IMR-90 (cell line): ENCODE data around the gene LGMN. TPM values are rescaled to one million over a fixed set of nuclear protein-coding genes. Genes with fewer than 3 reads are reported as not detected.

Experiments used
- ATAC-seq: fragments of 200-7000 bp; cut with Tn5 transposase; 2 replicates; pipeline ENCODE4 v1.9.1; 2020; ENCODE audit warnings: low read depth, mild to moderate bottlenecking, moderate library complexity
- BruUV-seq: library from RNA; stranded (reverse); fragments of 400-500 nt; replicated peaks from 2 replicates; lab custom pipeline; 2021; lab: Mats Ljungman, UMichigan
- CTCF ChIA-PET: fragments of 300-600 bp; formaldehyde crosslinking; extraction: SDS; loops from one replicate; lab custom pipeline; 2021; ENCODE audit warnings: antibody characterized with exemption; lab: Yijun Ruan, JAX
- POLR2A ChIA-PET: fragments of 300-600 bp; sonication (Branson Sonifier 250); formaldehyde crosslinking; loops from one replicate; lab custom pipeline; 2022; ENCODE audit warnings: antibody characterized with exemption; ENCODE audit not compliant: unreplicated experiment; lab: Charles Lee
- DNase-seq: peaks from one replicate; pipeline ENCODE4 v3.0.0; 2013
- H2AFZ ChIP-seq: replicated peaks from 2 replicates; pipeline ENCODE3; 2013; ENCODE audit warnings: low read length, mild to moderate bottlenecking; ENCODE audit not compliant: poor library complexity
- H2AK5ac ChIP-seq: 2 replicates; pipeline ENCODE4 v1.6.1; 2013; ENCODE audit warnings: low read depth, low read length, inconsistent platforms
- H2AK9ac ChIP-seq: replicated peaks from 2 replicates; pipeline ENCODE3; 2013; ENCODE audit warnings: mild to moderate bottlenecking, low read depth, low read length, moderate library complexity; ENCODE audit not compliant: poor library complexity
- H2BK120ac ChIP-seq: 2 replicates; pipeline ENCODE4 v1.6.1; 2013; ENCODE audit warnings: low read depth, low read length, inconsistent platforms
- H2BK15ac ChIP-seq: 3 replicates; pipeline ENCODE4 v1.6.1; 2013; ENCODE audit warnings: low read depth, low read length, inconsistent platforms
- H2BK20ac ChIP-seq: 2 replicates; pipeline ENCODE4 v1.6.1; 2013; ENCODE audit warnings: low read depth, mild to moderate bottlenecking, inconsistent platforms, low read length, moderate library complexity
- H2BK5ac ChIP-seq: 2 replicates; pipeline ENCODE4 v1.6.1; 2013; ENCODE audit warnings: mild to moderate bottlenecking, low read depth, low read length, inconsistent platforms; ENCODE audit not compliant: poor library complexity, severe bottlenecking
- H3K14ac ChIP-seq: replicated peaks from 2 replicates; pipeline ENCODE4 v1.6.1; 2013; ENCODE audit warnings: low read depth, low read length, inconsistent platforms
- H3K18ac ChIP-seq: 2 replicates; pipeline ENCODE4 v1.6.1; 2013; ENCODE audit warnings: low read depth, low read length, control low read depth
- H3K23ac ChIP-seq: 2 replicates; pipeline ENCODE4 v1.6.1; 2013; ENCODE audit warnings: low read depth, low read length, inconsistent platforms
- H3K27ac ChIP-seq: 2 replicates; pipeline ENCODE4 v1.5.1; 2013; ENCODE audit warnings: mild to moderate bottlenecking, control low read depth, low read length; ENCODE audit not compliant: insufficient read depth
- H3K27me3 ChIP-seq: 2 replicates; pipeline ENCODE4 v1.6.1; 2013; ENCODE audit warnings: low read length; ENCODE audit not compliant: control insufficient read depth, insufficient read depth
- H3K36me3 ChIP-seq: 2 replicates; pipeline ENCODE4 v1.6.1; 2013; ENCODE audit warnings: low read length, mixed read lengths; ENCODE audit not compliant: control insufficient read depth, insufficient read depth
- H3K4ac ChIP-seq: 2 replicates; pipeline ENCODE4 v1.6.1; 2013; ENCODE audit warnings: low read depth, low read length, inconsistent platforms
- H3K4me1 ChIP-seq: 2 replicates; pipeline ENCODE4 v1.6.1; 2013; ENCODE audit warnings: low read length, mixed read lengths; ENCODE audit not compliant: control insufficient read depth, insufficient read depth
- H3K4me2 ChIP-seq: 2 replicates; pipeline ENCODE4 v1.6.1; 2013; ENCODE audit warnings: low read depth, mild to moderate bottlenecking, control low read depth, low read length, moderate library complexity
- H3K4me3 ChIP-seq: 2 replicates; pipeline ENCODE4 v1.5.1; 2013; ENCODE audit warnings: low read depth, mild to moderate bottlenecking, control low read depth, low read length, moderate library complexity; ENCODE audit not compliant: insufficient read depth
- H3K56ac ChIP-seq: 2 replicates; pipeline ENCODE4 v1.6.1; 2013; ENCODE audit warnings: low read length, inconsistent platforms; ENCODE audit not compliant: insufficient read depth; ENCODE audit errors: extremely low read depth
- H3K79me1 ChIP-seq, 2 experiments: 2 replicates each; pipeline ENCODE4 v1.6.1; 2013; ENCODE audit warnings: low read length in 2 of 2, inconsistent platforms in 1 of 2, low read depth in 1 of 2
- H3K9ac ChIP-seq: 2 replicates; pipeline ENCODE4 v1.6.1; 2013; ENCODE audit warnings: low read depth, low read length, control low read depth
- H3K9me1 ChIP-seq: 2 replicates; pipeline ENCODE4 v1.6.1; 2013; ENCODE audit warnings: low read length, inconsistent platforms; ENCODE audit not compliant: insufficient read depth
- H3K9me3 ChIP-seq: 2 replicates; pipeline ENCODE4 v1.6.1; 2013; ENCODE audit warnings: low read length; ENCODE audit not compliant: control insufficient read depth, insufficient read depth
- H4K20me1 ChIP-seq: 2 replicates; pipeline ENCODE4 v1.6.1; 2013; ENCODE audit warnings: low read length, inconsistent platforms; ENCODE audit not compliant: insufficient read depth
- H4K5ac ChIP-seq: 2 replicates; pipeline ENCODE4 v1.6.1; 2013; ENCODE audit warnings: mild to moderate bottlenecking, low read depth, low read length, control low read depth
- H4K8ac ChIP-seq, 2 experiments: 2 replicates each; pipeline ENCODE4 v1.6.1; 2013; ENCODE audit warnings: low read depth in 2 of 2, low read length in 2 of 2, control low read depth in 1 of 2, inconsistent platforms in 1 of 2
- H4K91ac ChIP-seq: 2 replicates; pipeline ENCODE4 v1.6.1; 2013; ENCODE audit warnings: low read depth, low read length, inconsistent platforms; ENCODE audit not compliant: insufficient read depth
- BHLHE40 ChIP-seq: fragments of 150-350 bp; IDR thresholded peaks from 2 replicates; pipeline ENCODE4 v1.6.1; 2016; ENCODE audit warnings: mild to moderate bottlenecking, low read depth, low read length
- CEBPB ChIP-seq: IDR thresholded peaks from 2 replicates; pipeline ENCODE4 v1.6.1; 2012; ENCODE audit warnings: low read depth, low read length, improper control_type of control experiment
- CHD1 ChIP-seq: IDR thresholded peaks from 2 replicates; pipeline ENCODE4 v1.6.1; 2012; ENCODE audit warnings: low read depth, low read length, improper control_type of control experiment
- ELK1 ChIP-seq: fragments of 150-350 bp; IDR thresholded peaks from 2 replicates; pipeline ENCODE4 v1.6.1; 2016; ENCODE audit warnings: low read depth, mild to moderate bottlenecking, low read length, moderate library complexity, borderline replicate concordance
- FOS ChIP-seq: fragments of 150-350 bp; IDR thresholded peaks from 2 replicates; pipeline ENCODE4 v1.6.1; 2016; ENCODE audit warnings: low read depth, low read length
- MXI1 ChIP-seq: IDR thresholded peaks from 2 replicates; pipeline ENCODE4 v1.6.1; 2012; ENCODE audit warnings: low read depth, mild to moderate bottlenecking, low read length, moderate library complexity, borderline replicate concordance
- NFE2L2 ChIP-seq: fragments of 150-350 bp; IDR thresholded peaks from 2 replicates; pipeline ENCODE4 v1.6.1; 2016; ENCODE audit warnings: low read depth, mild to moderate bottlenecking, low read length
- RAD21 ChIP-seq: IDR thresholded peaks from 2 replicates; pipeline ENCODE4 v1.6.1; 2012; ENCODE audit warnings: low read length, improper control_type of control experiment
- RCOR1 ChIP-seq: IDR thresholded peaks from 2 replicates; pipeline ENCODE4 v1.6.1; 2012; ENCODE audit warnings: mild to moderate bottlenecking, low read length, improper control_type of control experiment; ENCODE audit not compliant: insufficient replicate concordance
- RFX5 ChIP-seq: IDR thresholded peaks from 2 replicates; pipeline ENCODE4 v1.8.0; 2012; ENCODE audit warnings: low read depth, mild to moderate bottlenecking, low read length, moderate library complexity
- SMC3 ChIP-seq: fragments of 150-350 bp; IDR thresholded peaks from 2 replicates; pipeline ENCODE4 v1.6.1; 2016; ENCODE audit warnings: low read depth, mild to moderate bottlenecking, antibody characterized with exemption, low read length, moderate library complexity
- USF2 ChIP-seq: fragments of 150-350 bp; IDR thresholded peaks from 2 replicates; pipeline ENCODE4 v1.6.1; 2017; ENCODE audit warnings: mild to moderate bottlenecking, antibody characterized with exemption, low read length, low read depth
- WGBS, 2 experiments: methylation state at CpG; one replicate each; pipeline versions ENCODE4 v1.1.5 to v1.1.7; 2013; ENCODE audit warnings: missing lambda C conversion rate in 2 of 2; ENCODE audit not compliant: insufficient read length in 1 of 2; ENCODE audit errors: extremely low coverage in 2 of 2; 5-methylcytosine and 5-hydroxymethylcytosine counted together
- dilution Hi-C: fragments of 300-500 bp; cut with HindIII; formaldehyde crosslinking; loops from one replicate; pipeline ENCODE4 v1.14.3; 2018; ENCODE audit warnings: low sequenced_read_pairs; ENCODE audit not compliant: unreplicated experiment
- in situ Hi-C: fragments of 300-500 bp; cut with MboI; formaldehyde crosslinking; loops from 3 replicates; pipeline ENCODE4 v1.14.3; 2019; ENCODE audit warnings: low sequenced_read_pairs, inconsistent platforms, mixed read lengths
- intact Hi-C: fragments of 100-400 bp; cut with micrococcal nuclease; formaldehyde crosslinking; loops from 2 replicates; pipeline ENCODE4 v1.10.0; 2022
- polyA plus RNA-seq, 3 experiments: library from polyadenylated mRNA; depleted of rRNA; stranded (reverse); fragments of >200 nt; gene quantifications; 2 replicates each; pipeline ENCODE4 v1.2.3, GENCODE V29; 2012; ENCODE audit warnings: low replicate concordance in 1 of 3
- total RNA-seq: library from RNA; depleted of rRNA; stranded (reverse); fragments of >200 nt; gene quantifications from 2 replicates; pipeline ENCODE4 v1.2.3, GENCODE V29; 2012

LGMN gene
- total and polyA plus RNA-seq, 2 of the 4 experiments (the other 2 are of a cell fraction): 19.2 to 39.3 TPM

GRCh38 chr14:92688434-92689375, 59.7 kb downstream of the LGMN start:
- H2AFZ ChIP-seq: no peak overlapping the region
- H3K56ac ChIP-seq: no peak overlapping the region
- H2BK15ac ChIP-seq: no peak overlapping the region
- H3K4ac ChIP-seq: no peak overlapping the region
- DNase-seq (no peak), ATAC-seq (no peak)
- H3K18ac ChIP-seq: no peak overlapping the region
- TF ChIP-seq ELK1 (no peak), MXI1 (no peak), SMC3 (no peak), CHD1 (no peak), RFX5 (no peak), RCOR1 (no peak), FOS (no peak), NFE2L2 (no peak), USF2 (no peak), RAD21 (no peak), BHLHE40 (no peak), CEBPB (no peak)
- peaks cover 26% of the 10 kb centered on the region for H3K36me3 ChIP-seq
- H3K4me2 ChIP-seq: no peak overlapping the region
- H3K27me3 ChIP-seq: no peaks in the 10 kb centered on the region
- dilution Hi-C loops: no loop called here
- in situ Hi-C loops: loop anchor here (10.0 kb wide), 1 partner anchor 564 kb away; the partner anchor contains the start of genes CPSF2 and NDUFB1
- ChIA-PET CTCF (no interaction called here), POLR2A (interaction anchor here (0.6 kb wide), 1 partner anchor 95 kb away, joined by 3 read pairs; no protein-coding TSS in a partner anchor)
- no peak overlapping the region for H3K23ac ChIP-seq
- no peaks in the 10 kb centered on the region for H3K79me1 ChIP-seq
- intact Hi-C loops: no loop called here
- BruUV-seq: no TSS peak
- no peaks in the 10 kb centered on the region for H3K9me3 ChIP-seq
- H2AK5ac ChIP-seq: no peak overlapping the region; the same call in 1 of the 2 replicates
- H4K5ac ChIP-seq: no peak overlapping the region
- H3K4me1 ChIP-seq: peaks cover 7% of the 10 kb centered on the region; the same call in 1 of the 2 replicates
- H4K91ac ChIP-seq: no peak overlapping the region
- no peak overlapping the region for H3K27ac ChIP-seq
- H2AK9ac ChIP-seq: no peak overlapping the region
- no peak overlapping the region for H2BK20ac ChIP-seq
- H3K14ac ChIP-seq: no peak overlapping the region
- H4K20me1 ChIP-seq: no peaks in the 10 kb centered on the region
- H4K8ac ChIP-seq: no peak overlapping the region
- no peak overlapping the region for H3K4me3 ChIP-seq
- H2BK5ac ChIP-seq: no peak overlapping the region
- H3K9me1 ChIP-seq: no peaks in the 10 kb centered on the region
- 86% methylated on average over 10 of the region's 30 CpGs; no CpG with 5 or more reads in 1 of the 2 experiments for WGBS, 2 experiments
- no peak overlapping the region for H2BK120ac ChIP-seq
- no peak overlapping the region for H3K9ac ChIP-seq
